ENCODE data around the gene PODN. TPM values are rescaled to one million over a fixed set of nuclear protein-coding genes. Genes with fewer than 3 reads are reported as not detected.

Gene PODN
- total and polyA plus RNA-seq, 2 of the 4 experiments (the other 2 are of a cell fraction): 0.54 to 6.2 TPM

GRCh38 chr1:53022179-53022578, 39.8 kb upstream of the PODN start:
- H3K18ac ChIP-seq (ENCODE audit: low read depth, low read length): no peak overlapping the region
- no peak overlapping the region for H2AK5ac ChIP-seq (ENCODE audit: low read depth, low read length)
- TF ChIP-seq RCOR1 (IDR thresholded peaks at IDR 0.05; ENCODE audit: insufficient replicate concordance, low read length) (no peak), RFX5 (IDR thresholded peaks at IDR 0.05; ENCODE audit: low read depth, low read length) (no peak), MAZ (IDR thresholded peaks at IDR 0.05; ENCODE audit: borderline replicate concordance, low read depth, low read length) (no peak), CEBPB (IDR thresholded peaks at IDR 0.05; ENCODE audit: low read depth, low read length) (no peak), USF2 (IDR thresholded peaks at IDR 0.05; ENCODE audit: low read depth, low read length) (no peak), SMC3 (IDR thresholded peaks at IDR 0.05; ENCODE audit: low read depth, low read length) (no peak), RAD21 (IDR thresholded peaks at IDR 0.05; ENCODE audit: low read length) (no peak), MXI1 (IDR thresholded peaks at IDR 0.05; ENCODE audit: borderline replicate concordance, low read depth, low read length) (no peak), FOS (IDR thresholded peaks at IDR 0.05; ENCODE audit: low read depth, low read length) (no peak), CTCF (conservative IDR thresholded peaks at IDR 0.05; ENCODE audit: low read depth, low read length) (no peak), BHLHE40 (IDR thresholded peaks at IDR 0.05; ENCODE audit: low read depth, low read length) (no peak), MAFK (IDR thresholded peaks at IDR 0.05; ENCODE audit: low read depth, low read length) (no peak), POLR2A (IDR thresholded peaks at IDR 0.05; ENCODE audit: low read depth, low read length) (no peak), ELK1 (IDR thresholded peaks at IDR 0.05; ENCODE audit: borderline replicate concordance, low read depth, low read length) (no peak), CHD1 (IDR thresholded peaks at IDR 0.05; ENCODE audit: low read depth, low read length) (no peak)
- intact Hi-C loops (cut with micrococcal nuclease): no loop called here
- peaks cover 3% of the 10 kb centered on the region; the same call in 1 of the 2 replicates for H3K36me3 ChIP-seq (ENCODE audit: control insufficient read depth, insufficient read depth, low read length)
- no peak overlapping the region for H4K5ac ChIP-seq (ENCODE audit: low read depth, low read length)
- H3K4me3 ChIP-seq (ENCODE audit: insufficient read depth, low read depth, low read length): no peak overlapping the region
- no peaks in the 10 kb centered on the region for H3K9me3 ChIP-seq (ENCODE audit: control insufficient read depth, insufficient read depth, low read length)
- H3K14ac ChIP-seq (replicated peaks; ENCODE audit: low read depth, low read length): no peak overlapping the region
- H3K27me3 ChIP-seq (ENCODE audit: control insufficient read depth, insufficient read depth, low read length): no peaks in the 10 kb centered on the region
- no peak overlapping the region for H3K27ac ChIP-seq (ENCODE audit: insufficient read depth, low read length)
- peaks cover 8% of the 10 kb centered on the region for H3K4me1 ChIP-seq (ENCODE audit: control insufficient read depth, insufficient read depth, low read length)
- BruUV-seq (replicated peaks): no TSS peak
- H3K9ac ChIP-seq (ENCODE audit: low read depth, low read length): no peak overlapping the region
- H2BK120ac ChIP-seq (ENCODE audit: low read depth, low read length): no peak overlapping the region
- H3K79me1 ChIP-seq (ENCODE audit: low read depth in 1 of 2, low read length in 2 of 2): peaks cover 42 to 81% of the 10 kb centered on the region in 2 experiments
- ATAC-seq (ENCODE audit: low read depth): no peak
- no peak overlapping the region for H2BK15ac ChIP-seq (ENCODE audit: low read depth, low read length)
- no peak overlapping the region for H3K23ac ChIP-seq (ENCODE audit: low read depth, low read length)
- peaks cover 8% of the 10 kb centered on the region; the same call in 1 of the 2 replicates for H4K20me1 ChIP-seq (ENCODE audit: insufficient read depth, low read length)
- no peak overlapping the region for H2BK20ac ChIP-seq (ENCODE audit: low read depth, low read length)
- WGBS, 2 experiments (ENCODE audit: extremely low coverage in 2 of 2, insufficient read length in 1 of 2): no CpG with 5 or more reads among the region's 1 CpG
- H3K56ac ChIP-seq (ENCODE audit: extremely low read depth, insufficient read depth, low read length): no peak overlapping the region
- H3K4me2 ChIP-seq (ENCODE audit: low read depth, low read length): no peak overlapping the region
- ChIA-PET CTCF (no interaction called here), POLR2A (ENCODE audit: unreplicated experiment) (no interaction called here)
- peaks cover 5% of the 10 kb centered on the region for H3K9me1 ChIP-seq (ENCODE audit: insufficient read depth, low read length)
- no peak for DNase-seq
- H2AK9ac ChIP-seq (replicated peaks; ENCODE audit: low read depth, low read length, poor library complexity): no peak overlapping the region
- H2BK5ac ChIP-seq (ENCODE audit: low read depth, low read length, poor library complexity, severe bottlenecking): no peak overlapping the region
- no peak overlapping the region; a peak in 1 of 4 replicates for H4K8ac ChIP-seq (ENCODE audit: low read depth in 2 of 2, low read length in 2 of 2)
- in situ Hi-C loops (cut with MboI; ENCODE audit: low sequenced_read_pairs): no loop called here
- dilution Hi-C loops (cut with HindIII; ENCODE audit: low sequenced_read_pairs, unreplicated experiment): no loop called here
- H3K4ac ChIP-seq (ENCODE audit: low read depth, low read length): no peak overlapping the region
- H2AFZ ChIP-seq (replicated peaks; ENCODE audit: low read length, poor library complexity): no peak overlapping the region
- no peak overlapping the region for H4K91ac ChIP-seq (ENCODE audit: insufficient read depth, low read depth, low read length)
